Measurements from ENCODE around the gene PDE10A. TPM values are rescaled to one million over a fixed set of nuclear protein-coding genes. Genes with fewer than 3 reads are reported as not detected.

The PDE10A gene
- total and polyA plus RNA-seq, 2 of the 8 experiments (the other 6 are each of a cell fraction or from before 2014, with no cell fraction given), result 1.1 to 2.4 TPM

GRCh38 chr6:165573671-165574070 lies 89.4 kb downstream of the PDE10A start:
- POLR2A ChIA-PET (ENCODE audit: partially characterized antibody), result interaction anchor here (0.8 kb wide), 1 partner anchor 88 kb away, joined by 3 read pairs; no protein-coding TSS in a partner anchor
- WGBS, 2 experiments (ENCODE audit: extremely low coverage in 1 of 2, insufficient coverage in 1 of 2, insufficient read length in 1 of 2, insufficient replicate concordance in 2 of 2, low coverage in 1 of 2, low lambda C conversion rate in 2 of 2, missing lambda C conversion rate in 1 of 2), result 92% methylated on average over 5 of the region's 5 CpGs; no CpG with 5 or more reads in 1 of the 2 experiments
- Histone ChIP-seq H3K27me3 (replicated peaks in 1 of 4; ENCODE audit: control insufficient read depth in 3 of 4, extremely low read depth in 1 of 4, insufficient read depth in 3 of 4, low read length in 3 of 4) (no peaks in the 10 kb centered on the region), H3K4me3 (ENCODE audit: extremely low read depth in 1 of 4, insufficient read depth in 2 of 4, low read depth in 3 of 4, low read length in 4 of 4) (no peak overlapping the region), H4K20me1 (replicated peaks in 1 of 2; ENCODE audit: control insufficient read depth in 1 of 2, insufficient read depth in 2 of 2, low read length in 2 of 2) (no peaks in the 10 kb centered on the region), H3K36me3 (ENCODE audit: control insufficient read depth in 2 of 4, insufficient read depth in 4 of 4, low read length in 3 of 4) (no peaks in the 10 kb centered on the region), H2BK5ac (ENCODE audit: low read depth, low read length) (no peak overlapping the region), H3K18ac (ENCODE audit: extremely low read depth, low read length) (no peak overlapping the region), H3K23ac (ENCODE audit: insufficient read length) (no peak overlapping the region), H3K14ac (ENCODE audit: insufficient read length) (no peak overlapping the region), H3K79me1 (ENCODE audit: low read depth, low read length) (no peaks in the 10 kb centered on the region), H2BK120ac (replicated peaks; ENCODE audit: low read depth, low read length) (no peak overlapping the region), H3K56ac (replicated peaks; ENCODE audit: insufficient read length, low read depth, low read length) (no peak overlapping the region), H3K4ac (replicated peaks; ENCODE audit: insufficient read length, low read depth, low read length) (no peak overlapping the region), H3K4me2 (ENCODE audit: insufficient read depth in 1 of 2, low read depth in 2 of 2, low read length in 2 of 2) (no peak overlapping the region), H3K9me3 (ENCODE audit: insufficient read depth in 2 of 2, low read depth in 1 of 2, low read length in 1 of 2) (no peaks in the 10 kb centered on the region; a peak in 1 of 4 replicates), H3K23me2 (ENCODE audit: low read depth, low read length) (no peaks in the 10 kb centered on the region; the same call in 1 of the 2 replicates), H3K9ac (replicated peaks in 1 of 4; ENCODE audit: extremely low read depth in 1 of 4, low read depth in 3 of 4, low read length in 3 of 4) (no peak overlapping the region), H4K5ac (ENCODE audit: insufficient read length, low read depth, low read length) (no peak overlapping the region), H2BK12ac (ENCODE audit: low read depth, low read length) (no peak overlapping the region), H2AFZ (ENCODE audit: low read length) (no peak overlapping the region), H4K8ac (ENCODE audit: extremely low read depth, insufficient read depth, low read length) (no peak overlapping the region), H3K4me1 (replicated peaks in 1 of 4; ENCODE audit: control insufficient read depth in 3 of 4, insufficient read depth in 4 of 4, low read length in 3 of 4) (no peaks in the 10 kb centered on the region; a peak in 1 of 7 replicates), H2BK20ac (ENCODE audit: low read length) (no peak overlapping the region), H3K79me2 (ENCODE audit: control insufficient read depth in 1 of 2, insufficient read depth in 2 of 2, low read length in 2 of 2) (no peaks in the 10 kb centered on the region), H4K91ac (replicated peaks; ENCODE audit: insufficient read length, low read length) (no peak overlapping the region), H2BK15ac (ENCODE audit: low read length) (no peak overlapping the region), H3K27ac (ENCODE audit: low read depth, low read length) (no peak overlapping the region), H2AK5ac (ENCODE audit: low read depth, low read length) (no peak overlapping the region)
- TF ChIP-seq MAX (IDR thresholded peaks at IDR 0.05) (0 out of 2 replicates have a peak, but pooled peaks have one; percentile 10), PHF8 (conservative IDR thresholded peaks at IDR 0.05; ENCODE audit: low read depth, low read length) (no peak)
- FAIRE-seq (no peak), DNase-seq (ENCODE audit: low read depth in 1 of 2, low spot score in 2 of 2) (no peak)
- CTCF ChIA-PET (ENCODE audit: partially characterized antibody), result interaction anchor here (1.2 to 1.4 kb wide), 2 partner anchors 31 to 80 kb away, joined by 3 to 4 read pairs; no protein-coding TSS in a partner anchor
